Activated CD4-positive, alpha-beta T cell treated with anti-CD3 and anti-CD28 coated beads, Interleukin-2, amount 50 U/mL, for 24 hours (primary cell): ENCODE results near the gene ACBD6.
A peak's percentile ranks its signal among the peaks of the same experiment; 100 is the strongest.

ENCODE experiments used
- DNase-seq, 2 donors: peaks; one replicate each; pipeline ENCODE4 v3.0.0-alpha.2; 2020; ENCODE audit warnings: low read depth in 1 of 2, low spot score in 1 of 2

Gene ACBD6

GRCh38 chr1:180527101-180527669 lies 24.8 kb upstream of the ACBD6 start:
- DNase-seq, result no peak

GRCh38 chr1:180525715-180526039 lies 23.3 kb upstream of the ACBD6 start:
- DNase-seq, result no peak

GRCh38 chr1:180524915-180525714 lies 22.7 kb upstream of the ACBD6 start:
- no peak for DNase-seq

GRCh38 chr1:180524160-180524914 lies 22.0 kb upstream of the ACBD6 start:
- DNase-seq, result no peak

- DNase-seq, result no peak
Observed at GRCh38 chr1:180522213-180522515, 19.8 kb upstream of the ACBD6 start.

GRCh38 chr1:180521474-180522212 lies 19.3 kb upstream of the ACBD6 start:
- DNase-seq, result no peak

GRCh38 chr1:180519846-180520245 lies 17.5 kb upstream of the ACBD6 start:
- DNase-seq, result no peak

GRCh38 chr1:180515857-180516388 lies 13.5 kb upstream of the ACBD6 start:
- DNase-seq, result peak; percentile 7 to 54

- DNase-seq, result no peak
Observed at GRCh38 chr1:180515364-180515763, 13.0 kb upstream of the ACBD6 start.

- DNase-seq, result no peak
Observed at GRCh38 chr1:180513531-180513930, 11.2 kb upstream of the ACBD6 start.

- no peak for DNase-seq
Observed at GRCh38 chr1:180510882-180511281, 8.5 kb upstream of the ACBD6 start.

- no peak for DNase-seq
Observed at GRCh38 chr1:180508725-180509097, 6.3 kb upstream of the ACBD6 start.

- DNase-seq, result no peak
Observed at GRCh38 chr1:180507795-180508724, 5.7 kb upstream of the ACBD6 start.

GRCh38 chr1:180505732-180506335 lies 3.5 kb upstream of the ACBD6 start:
- DNase-seq, result no peak

- no peak for DNase-seq
Observed at GRCh38 chr1:180504186-180504585, 1.8 kb upstream of the ACBD6 start.

GRCh38 chr1:180503280-180503862 lies 994 bp upstream of the ACBD6 start:
- DNase-seq, result no peak

GRCh38 chr1:180501865-180502360 lies 464 bp downstream of the ACBD6 start:
- no peak for DNase-seq

GRCh38 chr1:180500689-180501088 lies 1.7 kb downstream of the ACBD6 start:
- no peak for DNase-seq

GRCh38 chr1:180498594-180498993 lies 3.8 kb downstream of the ACBD6 start:
- DNase-seq, result no peak

GRCh38 chr1:180497826-180498225 lies 4.6 kb downstream of the ACBD6 start:
- DNase-seq, result no peak
